GM06990 (cell line): Measurements from ENCODE around the gene MPPED1.

Experiments used
- DNase-seq: peaks from one replicate; pipeline ENCODE4 v3.0.0-alpha.2; 2011; ENCODE audit not compliant: insufficient read length; ENCODE audit errors: extremely low read depth
- H3K27me3 ChIP-seq: replicated peaks from 2 replicates; pipeline ENCODE4 v1.6.0; 2011; ENCODE audit warnings: low read length; ENCODE audit not compliant: control insufficient read depth, insufficient read depth
- H3K36me3 ChIP-seq: 2 replicates; pipeline ENCODE4 v1.5.1; 2011; ENCODE audit warnings: low read length; ENCODE audit not compliant: control insufficient read depth, insufficient read depth
- H3K4me3 ChIP-seq: replicated peaks from 2 replicates; pipeline ENCODE4 v1.5.1; 2011; ENCODE audit warnings: low read depth, mild to moderate bottlenecking, control low read depth, low read length
- TF ChIP-seq, protein P1 (sequence below): IDR thresholded peaks from 2 replicates; pipeline ENCODE4 v1.5.1; 2011; ENCODE audit warnings: low read length, control low read depth, mild to moderate bottlenecking, inconsistent platforms; ENCODE audit not compliant: insufficient read depth, poor library complexity, severe bottlenecking

Gene MPPED1

GRCh38 chr22:43401661-43402060 is 10.2 kb upstream of the MPPED1 start:
- TF ChIP-seq, protein P1, sequence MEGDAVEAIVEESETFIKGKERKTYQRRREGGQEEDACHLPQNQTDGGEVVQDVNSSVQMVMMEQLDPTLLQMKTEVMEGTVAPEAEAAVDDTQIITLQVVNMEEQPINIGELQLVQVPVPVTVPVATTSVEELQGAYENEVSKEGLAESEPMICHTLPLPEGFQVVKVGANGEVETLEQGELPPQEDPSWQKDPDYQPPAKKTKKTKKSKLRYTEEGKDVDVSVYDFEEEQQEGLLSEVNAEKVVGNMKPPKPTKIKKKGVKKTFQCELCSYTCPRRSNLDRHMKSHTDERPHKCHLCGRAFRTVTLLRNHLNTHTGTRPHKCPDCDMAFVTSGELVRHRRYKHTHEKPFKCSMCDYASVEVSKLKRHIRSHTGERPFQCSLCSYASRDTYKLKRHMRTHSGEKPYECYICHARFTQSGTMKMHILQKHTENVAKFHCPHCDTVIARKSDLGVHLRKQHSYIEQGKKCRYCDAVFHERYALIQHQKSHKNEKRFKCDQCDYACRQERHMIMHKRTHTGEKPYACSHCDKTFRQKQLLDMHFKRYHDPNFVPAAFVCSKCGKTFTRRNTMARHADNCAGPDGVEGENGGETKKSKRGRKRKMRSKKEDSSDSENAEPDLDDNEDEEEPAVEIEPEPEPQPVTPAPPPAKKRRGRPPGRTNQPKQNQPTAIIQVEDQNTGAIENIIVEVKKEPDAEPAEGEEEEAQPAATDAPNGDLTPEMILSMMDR = no peak
- DNase-seq = no peak
- no peaks in the 10 kb centered on the region for H3K36me3 ChIP-seq
- peaks cover 1% of the 10 kb centered on the region; the same call in 1 of the 2 replicates for H3K27me3 ChIP-seq
- no peak overlapping the region for H3K4me3 ChIP-seq

DNA sequence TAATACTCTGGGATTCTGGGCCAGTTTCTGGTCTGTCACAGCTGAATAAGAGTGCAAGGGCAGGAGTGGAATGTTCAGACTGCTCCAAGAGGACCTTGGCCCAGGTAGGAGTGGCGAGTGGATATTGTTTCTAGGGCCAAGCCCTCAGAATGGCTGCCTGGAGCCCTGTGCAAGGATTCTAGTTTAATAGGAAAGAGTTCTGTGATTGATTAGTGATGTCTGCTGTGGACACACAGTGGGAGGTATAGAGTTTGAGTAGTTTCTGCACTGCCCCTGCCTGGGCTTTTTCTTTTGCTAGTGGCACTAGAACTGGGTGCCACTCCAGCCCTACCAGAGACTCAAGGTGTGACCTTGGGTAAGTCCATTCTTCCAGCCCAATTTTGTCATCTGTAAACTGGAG is 9.7 kb upstream of the MPPED1 start:
- Histone ChIP-seq H3K27me3 (peaks cover 1% of the 10 kb centered on the region; the same call in 1 of the 2 replicates), H3K4me3 (no peak overlapping the region), H3K36me3 (no peaks in the 10 kb centered on the region)
- DNase-seq = no peak
- TF ChIP-seq, protein P1 = no peak

GRCh38 chr22:43404673-43405385 is 7.0 kb upstream of the MPPED1 start:
- peaks cover 1% of the 10 kb centered on the region; the same call in 1 of the 2 replicates for H3K27me3 ChIP-seq
- no peak overlapping the region for H3K4me3 ChIP-seq
- TF ChIP-seq, protein P1 = no peak
- no peak for DNase-seq
- no peaks in the 10 kb centered on the region for H3K36me3 ChIP-seq

- TF ChIP-seq, protein P1 = no peak
- H3K36me3 ChIP-seq = no peaks in the 10 kb centered on the region
- peaks cover 1% of the 10 kb centered on the region; the same call in 1 of the 2 replicates for H3K27me3 ChIP-seq
- DNase-seq = no peak
- H3K4me3 ChIP-seq = no peak overlapping the region
Measured at GRCh38 chr22:43406186-43406790, 5.5 kb upstream of the MPPED1 start.

DNA sequence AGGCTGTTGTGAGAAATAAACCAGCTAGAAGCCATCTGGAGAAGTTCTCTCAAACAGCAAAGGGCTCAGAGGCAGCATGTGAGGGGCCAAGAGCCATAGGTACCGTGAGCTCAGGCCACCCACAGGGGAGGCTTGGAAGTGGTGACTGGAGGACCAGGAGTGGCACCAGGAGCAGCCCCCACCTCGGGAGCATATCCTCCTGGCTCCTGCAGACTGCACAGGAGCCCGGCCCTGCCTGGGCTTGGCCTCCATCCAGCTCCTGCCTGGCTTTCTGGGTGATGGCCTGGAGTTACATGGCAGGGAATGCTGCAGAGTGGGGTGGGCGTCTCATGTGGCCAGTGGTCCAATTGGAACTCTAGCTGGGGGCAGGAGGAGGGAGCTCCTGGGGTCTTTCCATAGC is 4.2 kb upstream of the MPPED1 start:
- no peak for DNase-seq
- TF ChIP-seq, protein P1 = no peak
- H3K4me3 ChIP-seq = no peak overlapping the region
- no peaks in the 10 kb centered on the region; the same call in 1 of the 2 replicates for H3K27me3 ChIP-seq
- H3K36me3 ChIP-seq = no peaks in the 10 kb centered on the region
